MM.1S (cell line): ENCODE data around the gene ZNF502.

Source experiments
- EZH2 ChIP-seq: fragments of 300-600 bp; sonication (generic); optimal IDR thresholded peaks from 2 replicates; pipeline ENCODE3; 2017; ENCODE audit warnings: low read depth, mild to moderate bottlenecking, antibody characterized with exemption, low read length, mixed read lengths
- EZH2phosphoT487 ChIP-seq: fragments of 300-600 bp; sonication (generic); IDR thresholded peaks from 2 replicates; pipeline ENCODE4 v1.6.1; 2018; ENCODE audit warnings: antibody characterized with exemption, low read length
- TF ChIP-seq, protein P1 (sequence below): fragments of 300-600 bp; sonication (generic); IDR thresholded peaks from 2 replicates; pipeline ENCODE4 v1.5.1; 2016; ENCODE audit warnings: antibody characterized with exemption, low read length, mixed read lengths

GRCh38 chr3:44721231-44722102 lies 9.0 kb downstream of the ZNF502 start:
- TF ChIP-seq, protein P1, sequence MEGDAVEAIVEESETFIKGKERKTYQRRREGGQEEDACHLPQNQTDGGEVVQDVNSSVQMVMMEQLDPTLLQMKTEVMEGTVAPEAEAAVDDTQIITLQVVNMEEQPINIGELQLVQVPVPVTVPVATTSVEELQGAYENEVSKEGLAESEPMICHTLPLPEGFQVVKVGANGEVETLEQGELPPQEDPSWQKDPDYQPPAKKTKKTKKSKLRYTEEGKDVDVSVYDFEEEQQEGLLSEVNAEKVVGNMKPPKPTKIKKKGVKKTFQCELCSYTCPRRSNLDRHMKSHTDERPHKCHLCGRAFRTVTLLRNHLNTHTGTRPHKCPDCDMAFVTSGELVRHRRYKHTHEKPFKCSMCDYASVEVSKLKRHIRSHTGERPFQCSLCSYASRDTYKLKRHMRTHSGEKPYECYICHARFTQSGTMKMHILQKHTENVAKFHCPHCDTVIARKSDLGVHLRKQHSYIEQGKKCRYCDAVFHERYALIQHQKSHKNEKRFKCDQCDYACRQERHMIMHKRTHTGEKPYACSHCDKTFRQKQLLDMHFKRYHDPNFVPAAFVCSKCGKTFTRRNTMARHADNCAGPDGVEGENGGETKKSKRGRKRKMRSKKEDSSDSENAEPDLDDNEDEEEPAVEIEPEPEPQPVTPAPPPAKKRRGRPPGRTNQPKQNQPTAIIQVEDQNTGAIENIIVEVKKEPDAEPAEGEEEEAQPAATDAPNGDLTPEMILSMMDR = no peak
- TF ChIP-seq EZH2 (no peak), EZH2phosphoT487 (no peak)
